Fibroblast of the conjunctiva (primary cell): Measurements from ENCODE around the gene SLC39A9.

Source experiments
- DNase-seq: peaks from one replicate; pipeline ENCODE4 v3.0.0-alpha.2; 2010; ENCODE audit warnings: low read depth

The SLC39A9 gene

DNA sequence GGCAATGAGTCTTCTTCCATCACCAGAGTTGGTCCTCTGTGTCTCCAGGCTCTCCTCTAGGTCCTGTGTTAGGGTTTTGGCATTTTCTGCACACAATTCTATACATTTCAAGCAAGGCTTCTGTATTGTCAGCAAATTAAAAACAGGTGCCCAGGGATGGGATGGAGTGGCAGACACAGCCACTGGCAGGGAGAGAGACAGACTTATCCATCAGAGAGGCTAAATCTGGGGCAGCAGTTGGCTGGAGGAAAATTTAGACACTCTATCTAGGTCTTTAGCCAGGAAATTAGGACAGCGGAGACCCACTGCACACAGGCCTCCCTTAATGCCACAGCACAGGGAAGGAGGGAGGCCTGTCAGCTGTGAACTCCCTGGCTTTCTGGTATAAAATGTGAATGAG lies 106.3 kb downstream of the SLC39A9 start:
- no peak for DNase-seq

DNA sequence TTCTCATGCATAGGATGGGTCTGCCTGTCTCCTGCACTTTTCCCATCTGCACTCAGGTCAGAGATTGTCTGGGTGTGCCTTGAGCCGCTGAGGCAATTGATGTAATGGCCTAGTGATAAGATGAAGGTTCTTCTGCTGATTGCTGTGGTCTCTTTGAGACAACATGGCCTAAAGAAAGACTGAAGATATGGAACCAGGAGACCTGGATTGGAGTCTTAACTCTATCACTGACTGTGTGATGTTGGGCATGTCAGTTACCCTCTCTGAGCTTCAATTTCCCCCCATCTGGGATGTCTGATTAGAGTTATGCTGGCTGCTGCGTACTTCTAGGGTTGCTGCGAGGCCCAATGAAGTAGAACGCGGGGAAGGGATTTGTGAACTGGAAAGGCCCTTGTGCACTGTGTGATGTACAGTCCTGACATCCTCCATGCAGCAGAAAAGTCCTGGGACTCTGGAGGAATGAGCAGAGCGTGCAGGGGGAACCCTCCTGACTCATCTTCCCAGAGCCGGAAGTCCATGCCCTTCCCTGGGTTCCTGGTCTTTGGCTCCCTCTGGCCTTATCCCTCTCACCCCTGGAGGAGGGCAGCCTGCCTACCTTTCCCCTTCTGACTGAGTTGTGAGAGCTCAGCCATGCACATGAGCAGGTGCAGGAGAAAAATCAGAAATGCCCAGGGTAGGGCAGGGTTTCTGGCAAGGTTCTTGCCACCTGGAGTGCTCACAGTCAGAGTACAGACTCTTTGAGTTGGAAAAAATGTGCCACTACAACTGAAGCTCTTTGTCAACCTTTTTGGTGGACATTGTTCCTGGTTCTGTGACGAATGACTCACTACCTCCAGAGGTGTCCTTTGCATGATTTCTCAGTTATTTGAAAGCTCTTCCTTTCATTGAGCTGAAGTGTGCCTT lies 107.1 kb downstream of the SLC39A9 start:
- DNase-seq = no peak

DNA sequence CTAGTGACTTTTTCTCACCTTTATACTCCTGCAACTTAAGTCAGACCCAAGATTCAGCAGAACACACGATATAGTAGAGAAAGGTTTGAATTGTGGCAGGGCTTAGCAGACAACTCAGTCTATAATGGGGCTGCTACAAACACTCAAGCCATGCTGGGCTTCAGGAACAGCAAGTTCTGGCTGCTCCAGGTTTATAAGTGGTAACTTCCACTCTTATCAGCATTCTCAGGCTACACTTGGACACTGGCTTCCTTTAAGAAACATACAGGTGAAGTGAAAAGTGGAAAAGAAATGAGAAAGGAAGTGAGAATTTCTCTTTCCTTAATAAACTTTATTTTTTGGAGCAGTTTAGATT lies 107.7 kb downstream of the SLC39A9 start:
- no peak for DNase-seq
